GM21390 (cell line): ENCODE data around the gene MAP3K14.

Experiments
- ATAC-seq: cut with Tn5 transposase; IDR thresholded peaks from one replicate; pipeline ENCODE4 v1.9.1; 2021; ENCODE audit not compliant: unreplicated experiment

MAP3K14 gene

GRCh38 chr17:45238155-45238774 lies 78.6 kb downstream of the MAP3K14 start:
- ATAC-seq, result no peak

- no peak for ATAC-seq
Measured at GRCh38 chr17:45237686-45238085, 79.1 kb downstream of the MAP3K14 start.

- ATAC-seq, result no peak
Measured at GRCh38 chr17:45236282-45236606, 80.6 kb downstream of the MAP3K14 start.

- ATAC-seq, result no peak
Measured at GRCh38 chr17:45235416-45236281, 81.2 kb downstream of the MAP3K14 start.

- no peak for ATAC-seq
Measured at GRCh38 chr17:45234641-45235415, 82.0 kb downstream of the MAP3K14 start.

- no peak for ATAC-seq
Measured at GRCh38 chr17:45233423-45233924, 83.3 kb downstream of the MAP3K14 start.

- ATAC-seq, result no peak
Measured at GRCh38 chr17:45232514-45233422, 84.1 kb downstream of the MAP3K14 start.

GRCh38 chr17:45231481-45232116 lies 85.2 kb downstream of the MAP3K14 start:
- ATAC-seq, result no peak

GRCh38 chr17:45230787-45231480 lies 85.9 kb downstream of the MAP3K14 start:
- no peak for ATAC-seq

- ATAC-seq, result no peak
Measured at GRCh38 chr17:45230410-45230786, 86.4 kb downstream of the MAP3K14 start.

- no peak for ATAC-seq
Measured at GRCh38 chr17:45229681-45230409, 87.0 kb downstream of the MAP3K14 start.

- ATAC-seq, result peak; percentile 28
Measured at GRCh38 chr17:45228763-45229539, 87.9 kb downstream of the MAP3K14 start.

GRCh38 chr17:45227926-45228762 lies 88.7 kb downstream of the MAP3K14 start:
- ATAC-seq, result no peak

GRCh38 chr17:45227101-45227925 lies 89.5 kb downstream of the MAP3K14 start:
- no peak for ATAC-seq

- ATAC-seq, result no peak
Measured at GRCh38 chr17:45226576-45226975, 90.2 kb downstream of the MAP3K14 start.

- ATAC-seq, result peak; percentile 44
Measured at GRCh38 chr17:45225964-45226530, 90.8 kb downstream of the MAP3K14 start.
